Measurements from ENCODE around the gene NPY.

Gene NPY

DNA sequence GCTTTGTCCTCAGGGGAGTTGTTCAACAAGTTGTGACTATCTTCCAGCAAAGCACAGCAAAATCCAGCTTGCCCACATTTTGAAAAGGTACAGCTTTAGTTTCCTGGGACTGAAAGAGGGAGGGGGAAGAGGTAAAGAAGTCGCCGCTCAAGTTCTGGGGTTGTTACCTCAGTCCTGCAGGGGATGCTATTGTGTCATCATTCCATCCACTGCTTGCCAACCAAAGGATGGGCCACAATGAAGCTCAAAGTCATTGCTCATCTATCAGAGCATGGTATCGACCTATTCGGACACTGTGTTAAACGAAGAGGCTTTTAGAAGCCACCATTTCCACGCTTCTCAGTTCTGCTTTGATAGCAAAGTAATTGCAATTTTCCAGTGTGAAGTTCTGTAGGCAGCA lies 34.3 kb downstream of the NPY start:
- DNase-seq: no peak

DNA sequence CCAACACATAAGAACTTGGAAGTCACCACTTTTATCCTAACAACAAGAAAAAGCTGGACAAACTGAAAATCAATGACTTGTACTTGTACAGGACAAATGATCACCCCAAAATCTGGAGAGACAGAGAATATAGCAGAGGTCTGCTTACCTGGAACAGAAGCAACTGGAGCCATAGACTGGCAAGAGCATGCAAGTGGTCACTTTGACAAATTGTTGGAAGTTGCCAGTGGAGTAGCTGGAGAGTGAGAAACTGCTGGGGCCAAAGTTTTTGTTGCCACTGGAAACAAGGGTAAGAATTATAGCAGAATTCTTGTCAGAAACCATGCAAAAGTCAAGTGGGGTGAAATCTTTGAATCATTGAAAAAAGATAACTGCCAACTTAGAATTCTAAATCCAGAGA lies 35.2 kb downstream of the NPY start:
- no peak for DNase-seq

DNA sequence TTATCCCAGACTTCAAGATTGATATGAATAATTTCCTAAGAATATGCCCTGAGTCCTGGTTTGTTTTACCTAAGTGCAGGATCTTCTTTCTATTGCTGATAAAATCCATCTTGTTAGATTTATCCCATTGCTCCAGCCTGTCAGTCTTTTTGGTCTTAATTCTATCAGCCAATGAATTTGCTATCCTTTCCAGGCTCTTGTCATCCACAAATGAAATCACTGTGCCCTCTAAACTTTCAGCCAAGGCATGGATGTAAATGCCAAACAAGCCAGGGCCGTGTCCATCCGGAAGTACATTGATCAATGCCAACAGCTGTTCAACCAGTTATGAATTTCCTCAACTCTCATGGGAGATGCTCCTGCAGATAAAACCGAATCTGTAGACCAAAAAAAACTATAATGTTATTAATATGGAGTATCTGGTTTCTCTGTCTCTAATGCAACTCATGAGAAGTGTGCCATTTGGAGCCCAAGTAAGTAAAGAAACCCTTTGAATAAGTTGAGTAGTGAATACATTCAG lies 40.0 kb downstream of the NPY start:
- no peak for DNase-seq

DNA sequence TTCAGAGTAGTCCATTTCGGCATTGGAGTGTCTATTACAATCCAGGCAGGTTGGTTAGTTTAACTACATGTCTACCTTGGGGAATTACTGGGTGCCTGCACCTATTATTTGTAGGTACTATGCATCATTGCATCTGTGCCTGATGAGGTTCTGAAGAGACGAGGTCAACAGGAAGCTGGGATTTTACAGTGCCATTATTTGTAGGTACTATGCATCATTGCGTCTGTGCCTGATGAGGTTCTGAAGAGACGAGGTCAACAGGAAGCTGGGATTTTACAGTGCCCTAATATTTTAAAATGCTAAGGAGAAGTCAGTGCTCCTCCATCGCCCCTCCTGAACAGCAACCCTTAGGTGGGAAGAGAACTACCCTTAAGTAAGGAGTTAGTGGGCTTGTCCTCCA lies 41.7 kb downstream of the NPY start:
- DNase-seq: no peak

DNA sequence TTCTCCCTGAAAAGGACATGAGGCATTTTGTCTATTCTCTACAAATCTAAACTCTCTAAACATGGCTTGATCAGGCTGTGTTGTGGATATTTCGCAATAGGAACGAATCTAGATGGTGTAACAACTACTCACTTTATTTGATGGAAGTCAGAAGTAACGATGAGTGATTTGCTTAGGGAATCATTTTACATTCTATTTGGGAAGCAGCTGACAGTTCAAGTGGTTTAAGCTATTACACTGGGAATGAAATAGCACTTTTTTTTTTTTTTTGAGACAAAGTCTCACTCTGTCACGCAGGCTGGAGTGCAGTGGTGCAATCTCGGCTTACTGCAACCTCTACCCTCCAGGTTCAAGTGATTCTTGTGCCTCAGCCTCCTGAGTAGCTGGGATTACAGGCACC lies 44.1 kb downstream of the NPY start:
- no peak for DNase-seq

DNA sequence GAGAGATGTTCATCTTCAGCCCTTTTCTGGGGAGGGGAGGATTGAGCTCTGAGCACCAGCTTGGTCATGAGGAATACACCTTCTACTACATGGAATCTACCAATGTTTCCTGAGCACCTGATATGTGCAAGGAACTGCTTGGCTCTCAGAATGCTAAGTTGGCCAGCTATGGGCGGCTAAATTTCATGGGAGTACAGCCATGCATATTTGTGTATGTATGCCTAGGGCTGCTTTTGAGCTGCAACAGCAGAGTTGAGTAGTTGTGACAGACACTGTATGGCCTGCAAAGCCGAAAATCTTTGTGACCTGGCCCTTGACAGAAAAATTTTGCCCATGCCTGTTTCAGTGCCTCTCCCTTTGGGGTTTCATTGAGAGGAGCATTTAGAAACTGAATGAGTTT lies 44.9 kb downstream of the NPY start:
- no peak for DNase-seq

DNA sequence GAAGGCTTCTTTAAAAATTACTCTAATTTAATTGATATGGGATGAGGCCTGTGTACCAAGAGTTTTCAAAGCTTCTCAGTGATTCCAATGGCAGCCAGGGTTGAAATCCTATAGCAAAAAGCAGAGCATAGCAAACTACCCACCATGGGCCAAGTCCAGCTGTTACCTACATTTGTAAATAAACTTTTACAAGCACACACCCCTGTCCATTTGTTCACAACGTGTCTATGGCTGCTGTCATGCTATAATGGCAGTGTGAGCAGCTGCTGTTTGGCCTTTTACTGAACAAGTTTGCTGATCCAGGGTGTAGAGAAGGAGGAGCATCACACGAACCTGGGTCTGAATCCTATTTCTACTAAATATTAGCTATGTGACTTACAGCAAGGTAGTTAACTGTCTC lies 50.0 kb downstream of the NPY start:
- DNase-seq: no peak

DNA sequence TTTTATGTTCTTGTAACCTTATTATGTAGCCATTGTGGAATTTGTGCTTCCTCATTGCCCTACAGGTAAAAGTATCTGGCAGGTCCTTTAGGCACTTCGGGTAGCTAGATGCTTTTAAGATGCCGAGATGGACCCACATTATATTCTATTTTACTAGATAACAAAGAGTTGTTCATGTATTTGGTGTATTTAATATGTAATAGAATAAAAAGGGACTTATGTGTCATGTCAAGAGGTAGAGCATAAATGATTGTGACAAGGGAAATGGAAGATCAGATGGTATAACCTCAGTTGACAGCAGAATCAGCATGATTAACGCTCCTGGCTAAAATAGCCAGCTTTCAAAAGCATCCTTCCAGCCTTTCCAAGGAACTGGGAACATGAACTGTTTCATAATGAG lies 50.6 kb downstream of the NPY start:
- DNase-seq: no peak

DNA sequence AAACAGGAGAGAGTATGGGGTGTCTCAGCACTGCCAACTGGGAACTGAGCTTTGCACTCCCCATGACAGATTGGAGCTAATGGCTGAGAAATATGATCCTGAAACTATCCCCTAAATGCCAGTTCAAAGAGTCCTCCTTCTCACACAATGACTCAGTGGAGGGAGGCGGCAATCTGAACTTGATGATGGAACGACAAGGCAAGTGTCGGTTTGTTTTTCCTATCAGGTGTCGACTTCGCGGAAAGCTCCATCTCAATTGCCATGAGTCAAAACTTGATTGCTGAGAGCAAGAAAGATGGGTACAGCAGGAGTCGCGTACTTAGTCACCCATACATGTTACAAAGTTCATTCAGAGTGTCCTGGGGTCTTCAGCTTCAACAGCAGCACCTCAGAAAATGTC lies 52.5 kb downstream of the NPY start:
- no peak for DNase-seq

DNA sequence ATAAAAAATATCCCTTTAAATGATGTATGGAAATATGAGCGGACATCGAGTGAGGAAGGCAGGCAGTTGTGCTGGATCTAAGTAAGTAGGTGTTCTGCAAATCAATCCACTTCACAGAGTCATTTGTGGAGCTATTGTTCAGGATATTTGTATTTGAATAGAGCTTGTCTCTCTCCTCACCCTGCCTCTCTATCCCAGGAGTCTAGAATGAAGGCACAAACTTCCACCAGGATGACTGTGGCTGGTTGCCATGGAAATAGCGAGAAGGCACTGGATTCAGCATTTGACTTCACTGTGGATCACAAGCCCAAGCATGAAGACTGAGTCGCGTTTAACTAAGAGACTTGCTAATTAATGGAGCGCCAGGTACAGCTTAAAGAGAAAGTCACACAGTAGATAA lies 53.2 kb downstream of the NPY start:
- no peak for DNase-seq

DNA sequence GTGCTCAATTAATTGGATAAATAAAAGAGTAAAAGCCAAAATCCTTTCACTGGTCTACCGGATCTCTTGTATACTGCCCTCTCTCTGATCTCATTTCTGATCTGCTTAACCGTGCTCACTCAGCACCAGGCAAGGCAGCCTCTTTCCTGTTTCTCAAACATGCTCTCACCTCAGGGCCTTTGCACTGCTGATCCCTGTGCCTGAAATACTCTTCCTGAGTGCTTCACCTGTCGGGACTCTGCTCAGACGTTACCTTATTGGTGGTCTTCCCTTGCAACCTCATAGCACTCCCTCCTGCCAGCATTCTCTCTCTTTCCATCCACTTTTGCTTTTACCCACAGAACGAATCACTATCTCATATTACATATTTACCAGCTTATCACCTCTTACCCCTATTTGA lies 55.6 kb downstream of the NPY start:
- no peak for DNase-seq

DNA sequence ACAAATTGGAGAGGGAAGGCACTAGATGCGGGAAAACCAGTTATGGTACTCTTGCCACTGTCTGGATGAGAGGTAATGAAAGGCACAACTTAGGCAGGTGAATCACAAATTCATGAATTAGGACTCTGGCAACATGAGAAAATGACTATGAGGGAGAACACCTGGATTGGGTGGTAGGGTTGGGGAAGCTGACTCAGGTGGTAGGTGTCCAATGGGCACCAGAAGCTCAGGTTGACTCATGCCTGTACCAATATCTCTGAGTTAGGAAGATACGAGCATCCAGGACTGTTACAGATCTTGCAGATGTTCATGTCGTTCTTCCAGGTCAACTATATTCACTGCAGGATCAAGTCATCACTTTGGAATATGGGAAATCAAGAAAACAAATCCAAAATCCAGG lies 56.7 kb downstream of the NPY start:
- DNase-seq: no peak

Measured in NCI-H1436 (cell line).